SU-DHL-6 (cell line): ENCODE data around the gene ARHGAP35.

Experiments
- H2AFZ ChIP-seq: fragments of 200-600 bp; sonication (generic); 2 replicates; pipeline ENCODE4 v1.6.1; 2014; ENCODE audit warnings: low read depth, mild to moderate bottlenecking, moderate library complexity, mixed read lengths, antibody characterized with exemption, low read length; ENCODE audit not compliant: severe bottlenecking
- H3F3A ChIP-seq: fragments of 200-600 bp; shearing (Covaris generic); 2 replicates; pipeline ENCODE4 v1.6.0; 2016; ENCODE audit warnings: antibody characterized with exemption, mild to moderate bottlenecking; ENCODE audit not compliant: insufficient read depth
- H3K27ac ChIP-seq: fragments of 200-600 bp; sonication (generic); 2 replicates; pipeline ENCODE4 v1.5.1; 2016; ENCODE audit warnings: low read depth, mild to moderate bottlenecking, low read length, moderate library complexity, mixed read lengths
- H3K27me3 ChIP-seq: fragments of 200-600 bp; sonication (generic), shearing (Covaris generic); 2 replicates; pipeline ENCODE4 v1.6.0; 2014; ENCODE audit warnings: mild to moderate bottlenecking, low read length
- H3K36me3 ChIP-seq: fragments of 200-600 bp; sonication (generic); 2 replicates; pipeline ENCODE4 v1.6.1; 2014; ENCODE audit warnings: mild to moderate bottlenecking, low read length, mixed read lengths
- H3K4me2 ChIP-seq: fragments of 300-600, 200-600 bp; shearing (Covaris generic), sonication (generic); 2 replicates; pipeline ENCODE4 v1.6.0; 2014; ENCODE audit warnings: low read length, low read depth, mild to moderate bottlenecking; ENCODE audit not compliant: poor library complexity, severe bottlenecking
- H3K4me3 ChIP-seq: fragments of 200-600 bp; sonication (generic); 2 replicates; pipeline ENCODE4 v1.5.1; 2014; ENCODE audit warnings: antibody characterized with exemption, low read length, mild to moderate bottlenecking, mixed read lengths; ENCODE audit not compliant: insufficient read depth, poor library complexity, severe bottlenecking
- H3K79me2 ChIP-seq: fragments of 200-600 bp; sonication (generic); 2 replicates; pipeline ENCODE4 v1.6.1; 2014; ENCODE audit warnings: mild to moderate bottlenecking, low read length, moderate library complexity; ENCODE audit not compliant: insufficient read depth
- H3K9ac ChIP-seq: fragments of 200-600 bp; sonication (generic); 2 replicates; pipeline ENCODE4 v1.7.0; 2014; ENCODE audit warnings: mild to moderate bottlenecking, low read length
- H3K9me2 ChIP-seq: fragments of 200-600 bp; sonication (generic); replicated peaks from 2 replicates; pipeline ENCODE4 v1.6.1; 2014; ENCODE audit warnings: low read length; ENCODE audit not compliant: insufficient read depth
- H3K9me3 ChIP-seq: fragments of 200-600 bp; sonication (generic); 2 replicates; pipeline ENCODE4 v1.6.1; 2014; ENCODE audit warnings: low read length, mixed read lengths; ENCODE audit not compliant: insufficient read depth
- H4K20me1 ChIP-seq: fragments of 200-600 bp; sonication (generic); 2 replicates; pipeline ENCODE4 v1.6.1; 2014; ENCODE audit warnings: low read depth, mild to moderate bottlenecking, antibody characterized with exemption, low read length, moderate library complexity, mixed read lengths
- EZH2phosphoT487 ChIP-seq: fragments of 200-600 bp; sonication (generic), shearing (Covaris generic); conservative IDR thresholded peaks from 2 replicates; pipeline ENCODE4 v1.6.1; 2018; ENCODE audit warnings: mild to moderate bottlenecking, antibody characterized with exemption, low read length, moderate library complexity, mixed read lengths
- TF ChIP-seq, protein P1 (sequence below): fragments of 200-600 bp; sonication (generic); IDR thresholded peaks from one replicate; pipeline ENCODE4 v1.5.1; 2017; ENCODE audit warnings: antibody characterized with exemption, mild to moderate bottlenecking, low read length, moderate library complexity; ENCODE audit not compliant: insufficient read depth, poor library complexity, severe bottlenecking

ARHGAP35 gene

GRCh38 chr19:46907880-46908279 lies 47.1 kb downstream of the ARHGAP35 start:
- H3K27me3 ChIP-seq: no peaks in the 10 kb centered on the region
- H3K9me3 ChIP-seq: no peaks in the 10 kb centered on the region
- TF ChIP-seq, protein P1, sequence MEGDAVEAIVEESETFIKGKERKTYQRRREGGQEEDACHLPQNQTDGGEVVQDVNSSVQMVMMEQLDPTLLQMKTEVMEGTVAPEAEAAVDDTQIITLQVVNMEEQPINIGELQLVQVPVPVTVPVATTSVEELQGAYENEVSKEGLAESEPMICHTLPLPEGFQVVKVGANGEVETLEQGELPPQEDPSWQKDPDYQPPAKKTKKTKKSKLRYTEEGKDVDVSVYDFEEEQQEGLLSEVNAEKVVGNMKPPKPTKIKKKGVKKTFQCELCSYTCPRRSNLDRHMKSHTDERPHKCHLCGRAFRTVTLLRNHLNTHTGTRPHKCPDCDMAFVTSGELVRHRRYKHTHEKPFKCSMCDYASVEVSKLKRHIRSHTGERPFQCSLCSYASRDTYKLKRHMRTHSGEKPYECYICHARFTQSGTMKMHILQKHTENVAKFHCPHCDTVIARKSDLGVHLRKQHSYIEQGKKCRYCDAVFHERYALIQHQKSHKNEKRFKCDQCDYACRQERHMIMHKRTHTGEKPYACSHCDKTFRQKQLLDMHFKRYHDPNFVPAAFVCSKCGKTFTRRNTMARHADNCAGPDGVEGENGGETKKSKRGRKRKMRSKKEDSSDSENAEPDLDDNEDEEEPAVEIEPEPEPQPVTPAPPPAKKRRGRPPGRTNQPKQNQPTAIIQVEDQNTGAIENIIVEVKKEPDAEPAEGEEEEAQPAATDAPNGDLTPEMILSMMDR: no peak
- no peak for TF ChIP-seq EZH2phosphoT487
- no peaks in the 10 kb centered on the region for H3K36me3 ChIP-seq
- peaks cover 87% of the 10 kb centered on the region for H3K79me2 ChIP-seq
- no peak overlapping the region for H2AFZ ChIP-seq
- H3K4me2 ChIP-seq: no peak overlapping the region
- H3K27ac ChIP-seq: no peak overlapping the region
- H3K9ac ChIP-seq: no peak overlapping the region
- no peaks in the 10 kb centered on the region for H3F3A ChIP-seq
- no peak overlapping the region for H3K4me3 ChIP-seq
- no peaks in the 10 kb centered on the region for H3K9me2 ChIP-seq
- 0 out of 2 replicates have a peak, but pooled peaks cover 16% of the 10 kb centered on the region for H4K20me1 ChIP-seq

GRCh38 chr19:46909356-46909755 lies 48.6 kb downstream of the ARHGAP35 start:
- no peaks in the 10 kb centered on the region for H3F3A ChIP-seq
- no peak overlapping the region for H3K4me3 ChIP-seq
- no peaks in the 10 kb centered on the region for H3K36me3 ChIP-seq
- H3K27ac ChIP-seq: no peak overlapping the region
- H3K79me2 ChIP-seq: peaks cover 87% of the 10 kb centered on the region
- no peak for TF ChIP-seq EZH2phosphoT487
- TF ChIP-seq, protein P1: no peak
- H3K9ac ChIP-seq: no peak overlapping the region
- no peak overlapping the region for H2AFZ ChIP-seq
- H3K27me3 ChIP-seq: no peaks in the 10 kb centered on the region
- no peak overlapping the region for H3K4me2 ChIP-seq
- H3K9me2 ChIP-seq: no peaks in the 10 kb centered on the region
- H4K20me1 ChIP-seq: peaks cover 19% of the 10 kb centered on the region; the same call in 1 of the 2 replicates
- no peaks in the 10 kb centered on the region for H3K9me3 ChIP-seq
